CD4-positive, CD25-positive, alpha-beta regulatory T cell (primary cell): Measurements from ENCODE around the gene TMEM25. TPM values are rescaled to one million over a fixed set of nuclear protein-coding genes. Genes with fewer than 3 reads are reported as not detected.
A peak's percentile ranks its signal among the peaks of the same experiment; 100 is the strongest.

ENCODE experiments used
- ATAC-seq, 2 donors: fragments of 150-1000 bp; cut with Tn5 transposase; one replicate each; pipeline ENCODE4 v1.10.0; 2021; ENCODE audit warnings: low read depth in 2 of 2, moderate number of reproducible peaks in 2 of 2, moderate library complexity in 1 of 2
- DNase-seq, 3 donors: peaks; one replicate each; pipeline versions ENCODE4 v3.0.0 to v3.0.0-alpha.2; 2012 to 2022; ENCODE audit warnings: mixed read lengths in 1 of 3
- H3K27ac ChIP-seq: one replicate; pipeline ENCODE4 v1.7.0; 2013; ENCODE audit warnings: mild to moderate bottlenecking, low read length; ENCODE audit not compliant: insufficient read depth, poor library complexity, severe bottlenecking
- H3K27me3 ChIP-seq: one replicate; pipeline ENCODE4 v1.7.0; 2013; ENCODE audit warnings: low read length; ENCODE audit not compliant: control insufficient read depth, insufficient read depth
- H3K36me3 ChIP-seq: one replicate; pipeline ENCODE4 v1.7.0; 2013; ENCODE audit warnings: mild to moderate bottlenecking, low read length, moderate library complexity; ENCODE audit not compliant: control insufficient read depth, insufficient read depth
- H3K4me1 ChIP-seq: 2 replicates; pipeline ENCODE4 v1.7.0; 2013; ENCODE audit warnings: mild to moderate bottlenecking, low read length; ENCODE audit not compliant: insufficient read depth, control insufficient read depth, poor library complexity, severe bottlenecking
- H3K4me3 ChIP-seq: one replicate; pipeline ENCODE4 v1.7.0; 2013; ENCODE audit warnings: low read depth, mild to moderate bottlenecking, low read length, moderate library complexity
- H3K9me3 ChIP-seq, 2 experiments: 1 replicate in 1 of 2; 2 replicates in 1 of 2; pipeline ENCODE4 v1.7.0; 2013; ENCODE audit warnings: low read length in 2 of 2, mild to moderate bottlenecking in 1 of 2, moderate library complexity in 1 of 2; ENCODE audit not compliant: control insufficient read depth in 2 of 2
- H3K27ac Mint-ChIP-seq, 3 donors: one replicate each; pipeline ENCODE4 v1.8.0; 2020 to 2022; ENCODE audit warnings: mild to moderate bottlenecking in 3 of 3, mixed read lengths in 3 of 3, moderate library complexity in 2 of 3
- H3K27me3 Mint-ChIP-seq: one replicate; pipeline ENCODE4 v1.8.0; 2022; ENCODE audit warnings: mild to moderate bottlenecking, mixed read lengths
- H3K36me3 Mint-ChIP-seq: one replicate; pipeline ENCODE4 v1.8.0; 2020; ENCODE audit warnings: mixed read lengths
- H3K4me1 Mint-ChIP-seq, 4 donors: one replicate each; pipeline ENCODE4 v1.8.0; 2020 to 2022; ENCODE audit warnings: mixed read lengths in 4 of 4, mild to moderate bottlenecking in 1 of 4
- H3K4me3 Mint-ChIP-seq, 4 donors: one replicate each; pipeline ENCODE4 v1.8.0; 2020 to 2022; ENCODE audit warnings: mild to moderate bottlenecking in 4 of 4, mixed read lengths in 4 of 4, moderate library complexity in 3 of 4
- H3K9me3 Mint-ChIP-seq, 7 donors: one replicate each; pipeline ENCODE4 v1.8.0; 2020 to 2022; ENCODE audit warnings: mixed read lengths in 7 of 7, mild to moderate bottlenecking in 3 of 7, moderate library complexity in 2 of 7
- polyA plus RNA-seq, 4 donors: library from polyadenylated mRNA; unstranded; fragments of 300-500 nt; fragmentation: Illumina TruSeq; gene quantifications; one replicate each; pipeline ENCODE4 v1.2.3, GENCODE V29; 2021
- total RNA-seq: library from RNA; stranded (reverse); gene quantifications from one replicate; pipeline ENCODE4 v1.2.3, GENCODE V29; 2022

The TMEM25 gene
- total and polyA plus RNA-seq, 5 donors from 2014 or later, result 10.0 to 17.3 (median 13.8) TPM

- peaks cover 54% of the 10 kb centered on the region for H3K36me3 Mint-ChIP-seq
- H3K36me3 ChIP-seq, result peaks cover 97% of the 10 kb centered on the region
- H3K27me3 Mint-ChIP-seq, result no peaks in the 10 kb centered on the region
- H3K27me3 ChIP-seq, result no peaks in the 10 kb centered on the region
- no peak overlapping the region for H3K27ac ChIP-seq
- no peaks in the 10 kb centered on the region for H3K4me1 ChIP-seq
- no peak overlapping the region for H3K4me3 ChIP-seq
- peaks cover 4 to 6% (median 4%) of the 10 kb centered on the region in 4 donors for H3K4me1 Mint-ChIP-seq
- DNase-seq (no peak), ATAC-seq (no peak)
- peak overlapping the region in 1 of 3 donors; percentile 10 for H3K27ac Mint-ChIP-seq
- H3K4me3 Mint-ChIP-seq, result no peak overlapping the region
- H3K9me3 Mint-ChIP-seq, result no peaks in the 10 kb centered on the region
- no peaks in the 10 kb centered on the region for H3K9me3 ChIP-seq
Observed at GRCh38 chr11:118503216-118503615, 27.8 kb upstream of the TMEM25 start.

GRCh38 chr11:118511601-118512000 lies 19.4 kb upstream of the TMEM25 start:
- H3K36me3 Mint-ChIP-seq, result peaks cover 51% of the 10 kb centered on the region
- peaks cover 0 to 14% (median 6%) of the 10 kb centered on the region in 4 donors for H3K4me1 Mint-ChIP-seq
- no peak overlapping the region for H3K27ac Mint-ChIP-seq
- DNase-seq (no peak), ATAC-seq (no peak)
- no peaks in the 10 kb centered on the region for H3K27me3 ChIP-seq
- no peak overlapping the region for H3K27ac ChIP-seq
- H3K27me3 Mint-ChIP-seq, result no peaks in the 10 kb centered on the region
- H3K4me3 Mint-ChIP-seq, result no peak overlapping the region
- H3K36me3 ChIP-seq, result peaks cover 93% of the 10 kb centered on the region
- H3K9me3 ChIP-seq, result no peaks in the 10 kb centered on the region
- H3K4me3 ChIP-seq, result no peak overlapping the region
- no peaks in the 10 kb centered on the region for H3K4me1 ChIP-seq
- no peaks in the 10 kb centered on the region for H3K9me3 Mint-ChIP-seq

- Mint-ChIP-seq H3K27ac (peak overlapping the region in 2 of 3 donors; percentile 83 to 91), H3K4me3 (peak overlapping the region in 3 of 4 donors; percentile 12 to 58 (median 22)), H3K9me3 (no peaks in the 10 kb centered on the region), H3K4me1 (peaks cover 0 to 12% (median 7%) of the 10 kb centered on the region in 4 donors), H3K36me3 (peaks cover 54% of the 10 kb centered on the region), H3K27me3 (no peaks in the 10 kb centered on the region)
- H3K4me1 ChIP-seq, result no peaks in the 10 kb centered on the region
- H3K9me3 ChIP-seq, result no peaks in the 10 kb centered on the region
- H3K36me3 ChIP-seq, result peaks cover 84% of the 10 kb centered on the region
- H3K27ac ChIP-seq, result no peak overlapping the region
- no peak for ATAC-seq
- H3K27me3 ChIP-seq, result no peaks in the 10 kb centered on the region
- no peak overlapping the region for H3K4me3 ChIP-seq
- DNase-seq, result peak in 1 of 3 donors; percentile 34
Observed at GRCh38 chr11:118514103-118514502, 16.9 kb upstream of the TMEM25 start.

- Histone ChIP-seq H3K9me3 (no peaks in the 10 kb centered on the region), H3K36me3 (peaks cover 84% of the 10 kb centered on the region), H3K4me3 (no peak overlapping the region), H3K4me1 (no peaks in the 10 kb centered on the region), H3K27me3 (no peaks in the 10 kb centered on the region), H3K27ac (no peak overlapping the region)
- H3K36me3 Mint-ChIP-seq, result peaks cover 47% of the 10 kb centered on the region
- no peaks in the 10 kb centered on the region for H3K9me3 Mint-ChIP-seq
- DNase-seq (no peak), ATAC-seq (no peak)
- peak overlapping the region; percentile 9 to 54 (median 12) for H3K27ac Mint-ChIP-seq
- no peak overlapping the region for H3K4me3 Mint-ChIP-seq
- no peaks in the 10 kb centered on the region for H3K27me3 Mint-ChIP-seq
- peaks cover 0 to 6% (median 2%) of the 10 kb centered on the region in 4 donors for H3K4me1 Mint-ChIP-seq
Observed at GRCh38 chr11:118519549-118519948, 11.4 kb upstream of the TMEM25 start.

GRCh38 chr11:118521892-118522311 lies 9.1 kb upstream of the TMEM25 start:
- Histone ChIP-seq H3K27ac (no peak overlapping the region), H3K36me3 (peaks cover 70% of the 10 kb centered on the region), H3K4me1 (no peaks in the 10 kb centered on the region), H3K4me3 (no peak overlapping the region), H3K27me3 (no peaks in the 10 kb centered on the region), H3K9me3 (no peaks in the 10 kb centered on the region)
- H3K4me1 Mint-ChIP-seq, result peaks cover 0 to 13% (median 7%) of the 10 kb centered on the region in 4 donors
- no peak overlapping the region for H3K4me3 Mint-ChIP-seq
- no peaks in the 10 kb centered on the region for H3K27me3 Mint-ChIP-seq
- no peak for DNase-seq
- ATAC-seq, result no peak
- H3K27ac Mint-ChIP-seq, result no peak overlapping the region
- H3K36me3 Mint-ChIP-seq, result peaks cover 32% of the 10 kb centered on the region
- no peaks in the 10 kb centered on the region for H3K9me3 Mint-ChIP-seq

- H3K4me3 Mint-ChIP-seq, result no peak overlapping the region
- peaks cover 0 to 20% (median 11%) of the 10 kb centered on the region in 4 donors for H3K4me1 Mint-ChIP-seq
- ATAC-seq (no peak), DNase-seq (no peak)
- H3K9me3 ChIP-seq, result no peaks in the 10 kb centered on the region
- H3K27me3 Mint-ChIP-seq, result no peaks in the 10 kb centered on the region
- H3K36me3 Mint-ChIP-seq, result peaks cover 32% of the 10 kb centered on the region
- H3K36me3 ChIP-seq, result peaks cover 65% of the 10 kb centered on the region
- H3K27me3 ChIP-seq, result no peaks in the 10 kb centered on the region
- no peaks in the 10 kb centered on the region for H3K9me3 Mint-ChIP-seq
- H3K27ac Mint-ChIP-seq, result no peak overlapping the region
- no peaks in the 10 kb centered on the region for H3K4me1 ChIP-seq
- H3K27ac ChIP-seq, result no peak overlapping the region
- H3K4me3 ChIP-seq, result no peak overlapping the region
Observed at GRCh38 chr11:118522571-118523072, 8.4 kb upstream of the TMEM25 start.

- DNase-seq, result no peak
- Mint-ChIP-seq H3K27ac (peak overlapping the region in 2 of 3 donors; percentile 20 to 31), H3K4me3 (no peak overlapping the region), H3K9me3 (no peaks in the 10 kb centered on the region), H3K4me1 (peaks cover 0 to 31% (median 21%) of the 10 kb centered on the region in 4 donors), H3K36me3 (peaks cover 29% of the 10 kb centered on the region), H3K27me3 (no peaks in the 10 kb centered on the region)
- Histone ChIP-seq H3K4me3 (no peak overlapping the region), H3K27ac (no peak overlapping the region), H3K4me1 (peaks cover 5% of the 10 kb centered on the region), H3K36me3 (peaks cover 55% of the 10 kb centered on the region), H3K9me3 (no peaks in the 10 kb centered on the region), H3K27me3 (no peaks in the 10 kb centered on the region)
- no peak for ATAC-seq
Observed at GRCh38 chr11:118524356-118524755, 6.6 kb upstream of the TMEM25 start.

- DNase-seq (no peak), ATAC-seq (no peak)
- H3K27me3 Mint-ChIP-seq, result no peaks in the 10 kb centered on the region
- H3K4me3 Mint-ChIP-seq, result no peak overlapping the region
- H3K27ac Mint-ChIP-seq, result peak overlapping the region; percentile 20 to 88 (median 62)
- H3K36me3 Mint-ChIP-seq, result peaks cover 23% of the 10 kb centered on the region
- H3K9me3 ChIP-seq, result no peaks in the 10 kb centered on the region
- no peak overlapping the region for H3K4me3 ChIP-seq
- peaks cover 49% of the 10 kb centered on the region for H3K36me3 ChIP-seq
- H3K27ac ChIP-seq, result no peak overlapping the region
- H3K4me1 ChIP-seq, result peaks cover 10% of the 10 kb centered on the region
- no peaks in the 10 kb centered on the region for H3K27me3 ChIP-seq
- no peaks in the 10 kb centered on the region for H3K9me3 Mint-ChIP-seq
- peaks cover 4 to 37% (median 26%) of the 10 kb centered on the region in 4 donors for H3K4me1 Mint-ChIP-seq
Observed at GRCh38 chr11:118524757-118525470, 6.1 kb upstream of the TMEM25 start.
